SK-N-SH treated with all-trans-retinoic acid at 6 μM for 48 hours (cell line): ENCODE results near the gene PHKA1.
A peak's percentile ranks its signal among the peaks of the same experiment; 100 is the strongest.

ENCODE experiments used
- ATAC-seq: fragments of 200-7000 bp; cut with Tn5 transposase; 3 replicates; pipeline ENCODE4 v1.9.1; 2020; ENCODE audit warnings: mild to moderate bottlenecking, moderate library complexity
- ARNTL ChIP-seq: fragments of 450-650 bp; formaldehyde crosslinking; IDR thresholded peaks from 2 replicates; pipeline ENCODE4 v1.5.0; 2020; ENCODE audit warnings: low read depth, mild to moderate bottlenecking, moderate library complexity, borderline replicate concordance
- BACH2 ChIP-seq: fragments of 250-450 bp; sonication (Bioruptor Pico); IDR thresholded peaks from 2 replicates; pipeline ENCODE4 v1.9.0; 2021; ENCODE audit warnings: mild to moderate bottlenecking, borderline replicate concordance
- CSDC2 ChIP-seq: fragments of 250-450 bp; sonication (Bioruptor Pico); IDR thresholded peaks from 2 replicates; pipeline ENCODE4 v1.5.0; 2020; ENCODE audit warnings: mild to moderate bottlenecking, moderate library complexity
- ESRRG ChIP-seq: fragments of 250-450 bp; sonication (Bioruptor Pico); IDR thresholded peaks from 2 replicates; pipeline ENCODE4 v1.6.1; 2021; ENCODE audit warnings: mild to moderate bottlenecking
- GLIS3 ChIP-seq: fragments of 250-450 bp; sonication (Bioruptor Pico); IDR thresholded peaks from 2 replicates; pipeline ENCODE4 v1.5.0; 2020; ENCODE audit warnings: mild to moderate bottlenecking, moderate library complexity
- ISL1 ChIP-seq: fragments of 250-450 bp; sonication (Bioruptor Pico); IDR thresholded peaks from 2 replicates; pipeline ENCODE4 v2.1.2; 2022; ENCODE audit warnings: mild to moderate bottlenecking, moderate library complexity
- OSR1 ChIP-seq: fragments of 250-450 bp; sonication (Bioruptor Pico); IDR thresholded peaks from 2 replicates; pipeline ENCODE4 v1.8.0; 2022; ENCODE audit warnings: moderate library complexity, mild to moderate bottlenecking, inconsistent platforms
- RARB ChIP-seq: fragments of 250-450 bp; sonication (Bioruptor Pico); IDR thresholded peaks from 2 replicates; pipeline ENCODE4 v1.8.0; 2021; ENCODE audit warnings: mild to moderate bottlenecking, moderate library complexity
- TOX ChIP-seq: fragments of 250-450 bp; sonication (Bioruptor Pico); IDR thresholded peaks from 2 replicates; pipeline ENCODE4 v1.8.0; 2021; ENCODE audit warnings: mild to moderate bottlenecking, moderate library complexity, borderline replicate concordance
- ZC3H10 ChIP-seq: fragments of 250-450 bp; sonication (Bioruptor Pico); IDR thresholded peaks from 2 replicates; pipeline ENCODE4 v1.5.1; 2021; ENCODE audit warnings: mild to moderate bottlenecking, moderate library complexity
- ZFP3 ChIP-seq: fragments of 250-450 bp; sonication (Bioruptor Pico); IDR thresholded peaks from 2 replicates; pipeline ENCODE4 v1.5.0; 2020; ENCODE audit warnings: mild to moderate bottlenecking, moderate library complexity
- ZNF565 ChIP-seq: fragments of 450-650 bp; formaldehyde crosslinking; conservative IDR thresholded peaks from 2 replicates; pipeline ENCODE4 v1.5.0; 2020; ENCODE audit warnings: low read depth, mild to moderate bottlenecking, moderate library complexity
- ZNF70 ChIP-seq: fragments of 450-650 bp; formaldehyde crosslinking; IDR thresholded peaks from 2 replicates; pipeline ENCODE4 v1.5.0; 2020; ENCODE audit warnings: mild to moderate bottlenecking, moderate library complexity
- ZNF8 ChIP-seq: fragments of 450-650 bp; formaldehyde crosslinking; IDR thresholded peaks from 2 replicates; pipeline ENCODE4 v1.5.0; 2020; ENCODE audit warnings: mild to moderate bottlenecking, moderate library complexity
- TF ChIP-seq, protein P1 (sequence below): fragments of 250-450 bp; sonication (Bioruptor Pico); IDR thresholded peaks from 2 replicates; pipeline ENCODE4 v1.5.1; 2020; ENCODE audit warnings: low read depth, mild to moderate bottlenecking, moderate library complexity
- TF ChIP-seq, protein P2 (sequence below): fragments of 250-450 bp; sonication (Bioruptor Pico); IDR thresholded peaks from 2 replicates; pipeline ENCODE4 v1.5.1; 2021; ENCODE audit warnings: mild to moderate bottlenecking, moderate library complexity
- TF ChIP-seq, protein P3 (sequence below): fragments of 250-450 bp; sonication (Bioruptor Pico); IDR thresholded peaks from 2 replicates; pipeline ENCODE4 v1.8.0; 2020; ENCODE audit warnings: mild to moderate bottlenecking, moderate library complexity, borderline replicate concordance
- TF ChIP-seq, protein P4 (sequence below): fragments of 250-450 bp; sonication (Bioruptor Pico); IDR thresholded peaks from 2 replicates; pipeline ENCODE4 v1.5.0; 2020; ENCODE audit warnings: mild to moderate bottlenecking, moderate library complexity

The PHKA1 gene

DNA sequence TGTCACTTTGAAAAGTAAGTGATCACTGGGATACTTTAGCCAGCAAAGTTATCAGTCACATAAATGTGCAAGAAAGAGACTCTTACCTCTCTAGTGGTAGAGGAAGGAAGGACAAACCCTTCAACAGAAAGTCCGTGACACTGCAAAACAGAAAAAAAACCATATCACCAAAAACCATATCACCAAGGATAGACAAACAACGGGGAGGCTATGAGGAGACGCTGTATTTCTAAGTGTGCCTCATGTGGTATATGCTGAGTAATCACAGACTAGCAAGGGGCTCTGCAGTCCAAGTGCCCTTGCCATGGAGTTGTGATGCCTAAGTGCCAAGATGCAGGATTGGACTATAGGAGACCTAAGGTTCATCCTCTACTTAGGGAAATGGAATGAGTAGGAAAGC is 129.9 kb downstream of the PHKA1 start (continued):
- TF ChIP-seq CSDC2 (CRISPR knock-in tag), result no peak
- no peak for TF ChIP-seq BACH2
- no peak for TF ChIP-seq ISL1 (CRISPR knock-in tag)
- TF ChIP-seq ESRRG (CRISPR knock-in tag), result no peak
- TF ChIP-seq GLIS3 (CRISPR knock-in tag), result no peak
- TF ChIP-seq OSR1 (CRISPR knock-in tag), result no peak
- TF ChIP-seq, protein P1, sequence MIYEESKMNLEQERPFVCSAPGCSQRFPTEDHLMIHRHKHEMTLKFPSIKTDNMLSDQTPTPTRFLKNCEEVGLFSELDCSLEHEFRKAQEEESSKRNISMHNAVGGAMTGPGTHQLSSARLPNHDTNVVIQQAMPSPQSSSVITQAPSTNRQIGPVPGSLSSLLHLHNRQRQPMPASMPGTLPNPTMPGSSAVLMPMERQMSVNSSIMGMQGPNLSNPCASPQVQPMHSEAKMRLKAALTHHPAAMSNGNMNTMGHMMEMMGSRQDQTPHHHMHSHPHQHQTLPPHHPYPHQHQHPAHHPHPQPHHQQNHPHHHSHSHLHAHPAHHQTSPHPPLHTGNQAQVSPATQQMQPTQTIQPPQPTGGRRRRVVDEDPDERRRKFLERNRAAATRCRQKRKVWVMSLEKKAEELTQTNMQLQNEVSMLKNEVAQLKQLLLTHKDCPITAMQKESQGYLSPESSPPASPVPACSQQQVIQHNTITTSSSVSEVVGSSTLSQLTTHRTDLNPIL, result no peak
- no peak for TF ChIP-seq ZC3H10 (CRISPR knock-in tag)

DNA sequence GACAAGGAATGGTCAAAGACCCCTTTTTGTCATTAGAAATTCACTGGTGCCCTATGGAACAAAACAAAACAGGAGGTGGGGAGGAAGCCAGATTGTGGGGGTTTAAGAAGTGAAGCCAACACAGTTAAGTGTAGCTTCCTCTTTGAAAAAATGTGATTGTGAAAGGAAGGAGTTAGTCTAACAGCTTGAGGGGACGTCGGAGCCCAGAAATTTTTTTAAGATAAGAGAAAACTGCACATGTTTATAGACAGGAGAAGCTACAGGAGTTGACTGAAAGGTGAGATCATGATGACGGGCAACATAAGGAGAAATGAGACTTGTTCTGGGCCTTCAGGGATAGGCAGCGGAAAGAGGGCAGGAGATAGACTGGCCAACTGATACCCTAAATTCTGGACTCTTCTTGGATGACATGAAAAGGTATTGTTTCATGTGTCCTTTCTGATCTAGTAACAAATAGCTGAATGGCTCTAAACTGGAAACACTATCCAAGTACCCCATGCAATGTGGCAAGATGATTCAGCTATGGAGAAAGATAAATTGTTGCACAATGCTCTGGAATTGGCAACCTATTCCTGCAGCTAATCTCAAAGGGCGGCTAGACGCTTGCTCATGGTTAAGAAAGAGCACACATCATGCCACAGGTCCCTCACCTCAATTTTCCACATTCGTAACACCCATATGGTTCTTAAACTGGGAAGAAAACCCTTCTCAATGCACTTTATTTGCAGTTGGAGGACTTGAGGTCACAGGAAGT is 137.8 kb downstream of the PHKA1 start:
- ATAC-seq, result no peak
- TF ChIP-seq ZNF8 (CRISPR knock-in tag) (no peak), OSR1 (CRISPR knock-in tag) (no peak), RARB (no peak), ISL1 (CRISPR knock-in tag) (no peak), ZNF70 (no peak), CSDC2 (CRISPR knock-in tag) (no peak), ZNF565 (no peak), BACH2 (no peak), ARNTL (no peak), TOX (CRISPR knock-in tag) (no peak)
- TF ChIP-seq, protein P2, sequence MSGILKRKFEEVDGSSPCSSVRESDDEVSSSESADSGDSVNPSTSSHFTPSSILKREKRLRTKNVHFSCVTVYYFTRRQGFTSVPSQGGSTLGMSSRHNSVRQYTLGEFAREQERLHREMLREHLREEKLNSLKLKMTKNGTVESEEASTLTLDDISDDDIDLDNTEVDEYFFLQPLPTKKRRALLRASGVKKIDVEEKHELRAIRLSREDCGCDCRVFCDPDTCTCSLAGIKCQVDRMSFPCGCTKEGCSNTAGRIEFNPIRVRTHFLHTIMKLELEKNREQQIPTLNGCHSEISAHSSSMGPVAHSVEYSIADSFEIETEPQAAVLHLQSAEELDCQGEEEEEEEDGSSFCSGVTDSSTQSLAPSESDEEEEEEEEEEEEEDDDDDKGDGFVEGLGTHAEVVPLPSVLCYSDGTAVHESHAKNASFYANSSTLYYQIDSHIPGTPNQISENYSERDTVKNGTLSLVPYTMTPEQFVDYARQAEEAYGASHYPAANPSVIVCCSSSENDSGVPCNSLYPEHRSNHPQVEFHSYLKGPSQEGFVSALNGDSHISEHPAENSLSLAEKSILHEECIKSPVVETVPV, result no peak
- TF ChIP-seq, protein P3, sequence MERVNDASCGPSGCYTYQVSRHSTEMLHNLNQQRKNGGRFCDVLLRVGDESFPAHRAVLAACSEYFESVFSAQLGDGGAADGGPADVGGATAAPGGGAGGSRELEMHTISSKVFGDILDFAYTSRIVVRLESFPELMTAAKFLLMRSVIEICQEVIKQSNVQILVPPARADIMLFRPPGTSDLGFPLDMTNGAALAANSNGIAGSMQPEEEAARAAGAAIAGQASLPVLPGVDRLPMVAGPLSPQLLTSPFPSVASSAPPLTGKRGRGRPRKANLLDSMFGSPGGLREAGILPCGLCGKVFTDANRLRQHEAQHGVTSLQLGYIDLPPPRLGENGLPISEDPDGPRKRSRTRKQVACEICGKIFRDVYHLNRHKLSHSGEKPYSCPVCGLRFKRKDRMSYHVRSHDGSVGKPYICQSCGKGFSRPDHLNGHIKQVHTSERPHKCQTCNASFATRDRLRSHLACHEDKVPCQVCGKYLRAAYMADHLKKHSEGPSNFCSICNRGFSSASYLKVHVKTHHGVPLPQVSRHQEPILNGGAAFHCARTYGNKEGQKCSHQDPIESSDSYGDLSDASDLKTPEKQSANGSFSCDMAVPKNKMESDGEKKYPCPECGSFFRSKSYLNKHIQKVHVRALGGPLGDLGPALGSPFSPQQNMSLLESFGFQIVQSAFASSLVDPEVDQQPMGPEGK, result no peak
- TF ChIP-seq, protein P4, sequence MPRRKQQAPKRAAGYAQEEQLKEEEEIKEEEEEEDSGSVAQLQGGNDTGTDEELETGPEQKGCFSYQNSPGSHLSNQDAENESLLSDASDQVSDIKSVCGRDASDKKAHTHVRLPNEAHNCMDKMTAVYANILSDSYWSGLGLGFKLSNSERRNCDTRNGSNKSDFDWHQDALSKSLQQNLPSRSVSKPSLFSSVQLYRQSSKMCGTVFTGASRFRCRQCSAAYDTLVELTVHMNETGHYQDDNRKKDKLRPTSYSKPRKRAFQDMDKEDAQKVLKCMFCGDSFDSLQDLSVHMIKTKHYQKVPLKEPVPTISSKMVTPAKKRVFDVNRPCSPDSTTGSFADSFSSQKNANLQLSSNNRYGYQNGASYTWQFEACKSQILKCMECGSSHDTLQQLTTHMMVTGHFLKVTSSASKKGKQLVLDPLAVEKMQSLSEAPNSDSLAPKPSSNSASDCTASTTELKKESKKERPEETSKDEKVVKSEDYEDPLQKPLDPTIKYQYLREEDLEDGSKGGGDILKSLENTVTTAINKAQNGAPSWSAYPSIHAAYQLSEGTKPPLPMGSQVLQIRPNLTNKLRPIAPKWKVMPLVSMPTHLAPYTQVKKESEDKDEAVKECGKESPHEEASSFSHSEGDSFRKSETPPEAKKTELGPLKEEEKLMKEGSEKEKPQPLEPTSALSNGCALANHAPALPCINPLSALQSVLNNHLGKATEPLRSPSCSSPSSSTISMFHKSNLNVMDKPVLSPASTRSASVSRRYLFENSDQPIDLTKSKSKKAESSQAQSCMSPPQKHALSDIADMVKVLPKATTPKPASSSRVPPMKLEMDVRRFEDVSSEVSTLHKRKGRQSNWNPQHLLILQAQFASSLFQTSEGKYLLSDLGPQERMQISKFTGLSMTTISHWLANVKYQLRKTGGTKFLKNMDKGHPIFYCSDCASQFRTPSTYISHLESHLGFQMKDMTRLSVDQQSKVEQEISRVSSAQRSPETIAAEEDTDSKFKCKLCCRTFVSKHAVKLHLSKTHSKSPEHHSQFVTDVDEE (CRISPR knock-in tag), result no peak
- TF ChIP-seq, all 23 proteins: peak for 0

DNA sequence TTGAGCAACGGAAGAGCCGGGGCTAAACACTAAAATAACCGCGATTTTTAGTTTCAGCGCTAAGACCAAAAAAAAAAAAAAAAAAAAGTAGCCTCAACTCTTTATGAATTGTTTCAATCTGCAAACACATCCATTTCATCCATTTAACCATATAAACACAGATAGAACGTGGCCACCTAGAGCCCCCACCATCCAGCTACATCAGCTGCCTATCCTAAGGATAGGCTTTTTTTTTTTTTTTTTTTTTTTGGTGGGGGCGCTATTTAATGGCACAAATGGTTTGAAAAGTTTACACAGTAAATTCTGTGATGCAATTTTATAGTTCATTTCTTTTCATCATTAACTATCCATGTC is 141.0 kb downstream of the PHKA1 start:
- TF ChIP-seq ZNF565 (no peak), ZC3H10 (CRISPR knock-in tag) (no peak), ISL1 (CRISPR knock-in tag) (no peak)
- peak; percentile 20 for ATAC-seq

DNA sequence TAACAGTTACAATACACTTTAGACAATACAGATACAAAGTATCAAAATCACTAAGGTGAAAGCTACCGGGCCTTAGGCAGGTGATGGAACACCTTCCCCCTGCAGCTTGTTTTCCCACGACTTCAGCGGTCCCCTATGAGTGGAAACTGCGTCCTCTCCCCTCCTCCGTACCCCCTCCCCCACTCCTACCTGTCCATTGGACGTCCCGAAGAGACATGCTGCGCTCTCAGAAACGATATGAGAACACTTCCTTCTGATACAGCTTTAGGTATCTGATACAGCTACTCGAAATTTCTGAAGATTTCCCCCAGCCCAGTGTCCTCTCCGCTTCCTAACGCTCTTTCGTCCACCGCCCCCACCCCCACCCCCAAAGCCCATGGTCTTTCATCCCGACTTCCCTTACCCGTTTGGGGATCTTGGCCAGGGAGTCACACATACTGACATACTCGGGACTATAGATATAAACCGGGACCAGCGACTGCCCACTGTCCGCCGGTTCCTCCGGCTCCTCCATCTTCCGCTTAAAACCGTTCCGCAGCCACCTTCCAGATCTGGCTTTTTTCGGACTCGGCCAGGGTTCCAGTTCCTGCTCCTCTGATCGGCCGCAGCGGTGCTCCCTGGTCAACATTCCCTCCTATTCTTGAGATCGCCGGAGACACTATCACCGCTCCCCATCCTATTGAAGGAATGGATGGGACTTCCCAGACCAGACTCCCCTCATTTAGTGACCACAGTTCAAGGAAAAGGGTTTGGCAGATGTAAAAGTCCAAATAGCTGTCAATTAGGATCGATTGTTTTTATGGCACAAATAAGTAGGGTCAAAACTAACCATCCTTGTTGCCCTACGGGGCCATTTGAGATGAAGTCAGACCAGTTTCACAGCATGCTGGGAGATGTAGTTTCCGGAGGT is 141.6 kb downstream of the PHKA1 start, which contains the start of gene HDAC8:
TSS of gene HDAC8 (minus strand) at position 596 of the 910 bp plus-strand sequence. CDS start at position 514, 82 bp downstream.
- peak; percentile 96 for ATAC-seq
- TF ChIP-seq ZNF70 (peak; percentile 50; the same call in 1 of the 2 replicates), BACH2 (no peak), ZFP3 (peak; percentile 16; the same call in 1 of the 2 replicates), ZC3H10 (CRISPR knock-in tag) (no peak), OSR1 (CRISPR knock-in tag) (no peak)
- TF ChIP-seq, protein P4 (CRISPR knock-in tag), result peak; percentile 43; the same call in 1 of the 2 replicates
- TF ChIP-seq, protein P2, result peak; percentile 68; the same call in 1 of the 2 replicates
- TF ChIP-seq, all 23 proteins: peak for 4
